HG03460 (cell line): ENCODE results near the gene GAS2L1.
A peak's percentile ranks its signal among the peaks of the same experiment; 100 is the strongest.

ENCODE experiments used
- ATAC-seq: cut with Tn5 transposase; IDR thresholded peaks from one replicate; pipeline ENCODE4 v1.9.1; 2021; ENCODE audit not compliant: unreplicated experiment

Gene GAS2L1

DNA sequence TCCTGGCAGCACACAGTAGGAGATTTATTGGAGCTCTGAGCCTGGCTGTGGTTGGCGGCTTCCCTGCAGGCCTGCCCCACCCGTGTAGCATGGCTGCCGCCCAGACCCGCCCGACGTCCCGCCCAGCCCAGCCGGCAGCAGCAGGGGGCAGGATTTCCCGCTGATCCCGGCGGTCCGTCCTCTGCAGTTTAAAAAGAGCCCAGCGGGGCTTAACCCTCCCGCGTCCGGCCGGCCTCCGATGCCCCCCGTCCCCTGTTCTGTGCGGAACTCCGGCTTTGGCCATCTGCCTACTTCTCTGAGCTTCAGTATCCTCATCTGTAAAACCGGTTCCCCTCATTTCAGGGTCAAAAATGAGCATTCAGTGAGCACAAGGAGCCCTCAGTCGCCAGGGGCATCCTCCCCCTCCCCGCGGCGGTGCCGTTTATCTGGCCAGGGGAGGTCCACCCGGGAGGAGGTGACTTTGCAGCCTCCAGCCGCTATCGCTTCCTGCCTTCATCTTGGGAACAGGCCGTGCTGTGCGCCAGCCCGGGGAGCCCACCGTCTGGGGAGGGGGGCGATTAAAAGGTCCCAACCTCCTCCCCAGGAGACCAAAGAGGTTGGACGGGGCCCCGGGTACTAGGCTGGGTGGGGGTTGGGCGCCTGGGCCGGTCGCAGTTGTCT lies at the start of gene GAS2L1:
Gene GAS2L1, plus strand, starts transcription at position 476 of the 660 bp plus-strand sequence. CDS start 1,456 bp downstream, outside the sequence.
- ATAC-seq = no peak

DNA sequence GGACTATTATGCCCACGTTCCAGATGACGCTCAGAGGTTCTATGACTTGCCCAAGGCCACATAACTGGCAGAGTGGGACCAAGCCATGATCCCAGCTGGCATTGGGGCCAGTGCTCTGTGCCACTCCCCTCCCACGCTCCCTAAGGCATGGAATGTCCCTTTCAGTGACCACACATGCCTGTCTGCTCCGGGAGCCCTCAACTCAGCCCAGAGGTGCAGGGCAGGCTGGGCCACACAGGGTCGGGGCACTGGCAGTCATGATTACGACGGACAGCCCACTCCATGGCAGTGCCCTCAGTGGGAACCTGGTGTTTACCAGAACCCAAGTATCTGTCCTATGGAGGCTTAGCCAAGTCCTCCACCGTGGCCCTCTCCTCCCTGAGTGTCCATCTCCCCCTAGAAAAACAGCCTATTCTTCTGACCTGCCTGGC lies 48.7 kb upstream of the GAS2L1 start:
- ATAC-seq = no peak

DNA sequence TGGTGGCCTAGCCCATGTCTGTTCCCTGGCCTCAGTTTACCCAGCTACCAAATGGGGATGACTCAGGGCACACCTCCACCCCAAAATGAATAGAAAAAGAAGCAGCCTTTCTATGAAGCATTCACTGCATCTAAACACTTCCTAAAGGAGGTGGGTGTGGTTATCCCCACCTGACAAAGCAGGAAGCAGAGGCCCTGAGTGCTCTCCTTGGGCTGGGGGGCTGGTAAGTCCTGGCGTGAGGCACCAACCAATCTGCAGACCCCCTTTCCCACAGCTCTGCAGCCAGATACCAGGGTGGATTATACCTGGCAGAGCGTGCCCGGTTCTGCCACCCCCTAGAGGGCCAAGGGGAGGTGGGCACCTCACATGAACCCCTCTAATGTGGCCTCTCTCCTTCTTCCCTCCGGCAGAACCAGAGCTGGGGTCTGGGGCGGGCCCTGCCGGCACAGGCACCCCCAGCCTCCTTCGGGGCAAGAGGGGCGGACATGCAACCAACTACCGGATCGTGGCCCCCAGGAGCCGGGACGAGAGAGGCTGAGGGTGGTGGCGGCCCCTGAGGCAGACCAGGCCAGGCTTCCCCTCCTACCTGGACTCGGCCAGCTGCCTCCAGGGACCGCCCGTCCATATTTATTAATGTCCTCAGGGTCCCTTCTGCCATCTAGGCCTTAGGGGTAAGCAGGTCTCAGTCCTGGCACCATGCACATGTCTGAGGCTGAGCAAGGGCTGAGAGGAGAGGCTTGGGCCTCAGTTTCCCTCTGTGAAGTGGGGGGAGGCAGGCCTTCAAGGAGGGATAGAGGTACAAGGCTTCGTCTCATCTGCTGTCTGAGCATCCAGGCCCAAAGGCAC lies 47.8 kb upstream of the GAS2L1 start:
- ATAC-seq = no peak

DNA sequence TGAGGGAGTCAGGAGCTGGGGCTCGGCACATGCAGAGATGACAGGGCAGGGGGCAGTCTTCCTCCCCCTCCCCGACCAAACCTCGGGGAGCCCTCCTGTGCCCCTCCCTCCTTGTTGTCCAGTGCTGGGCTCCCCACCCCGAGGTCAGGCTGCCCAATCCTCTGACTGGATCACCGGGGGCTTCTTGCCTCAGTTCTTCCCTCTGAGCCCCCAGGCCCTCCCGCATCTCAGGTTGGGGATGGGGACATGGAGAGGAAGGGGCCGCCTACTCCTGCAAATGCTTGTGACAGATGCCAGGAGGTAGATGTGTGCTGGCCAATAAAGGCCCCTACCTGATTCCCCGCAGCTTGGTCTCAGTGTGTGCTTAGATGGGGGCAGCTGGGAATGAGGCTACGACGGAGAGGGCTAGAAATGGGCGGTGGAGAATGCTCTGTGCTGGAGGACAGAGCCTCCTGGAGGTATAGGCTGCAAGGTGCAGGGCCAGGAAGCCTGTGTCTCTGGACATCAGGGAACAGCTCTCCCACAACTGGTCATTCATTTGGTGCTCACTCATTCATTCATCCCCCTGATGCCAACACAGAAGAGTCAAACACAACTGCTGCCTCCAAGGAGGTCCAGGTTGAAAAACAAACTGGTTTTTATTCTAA lies 47.1 kb upstream of the GAS2L1 start:
- no peak for ATAC-seq

DNA sequence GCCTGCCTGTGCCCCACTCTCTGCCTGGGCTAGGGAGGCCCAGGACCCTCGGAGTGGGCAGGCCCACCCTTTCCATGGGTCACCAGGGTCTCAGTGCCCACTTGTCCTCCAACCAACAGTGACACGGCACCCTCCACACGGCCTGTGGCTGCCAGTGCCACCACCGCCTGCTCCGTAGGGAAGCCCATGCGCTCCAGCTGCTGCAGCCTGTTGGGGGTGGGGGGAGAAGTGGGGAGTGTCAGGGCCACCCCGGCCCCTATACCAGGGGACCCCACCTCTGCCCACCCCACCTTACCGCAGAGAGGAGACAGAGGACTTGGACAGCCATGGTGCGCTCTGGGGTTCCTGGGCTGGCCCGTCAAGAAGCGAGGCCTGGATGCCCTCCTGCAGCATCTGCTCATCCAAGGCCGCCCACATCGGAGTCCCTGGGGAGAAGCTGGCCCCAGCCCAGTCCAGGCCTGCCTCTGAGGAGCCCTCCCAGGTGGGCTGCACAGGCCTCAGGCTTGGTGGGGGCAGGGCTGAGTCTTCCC lies 46.4 kb upstream of the GAS2L1 start:
- no peak for ATAC-seq

DNA sequence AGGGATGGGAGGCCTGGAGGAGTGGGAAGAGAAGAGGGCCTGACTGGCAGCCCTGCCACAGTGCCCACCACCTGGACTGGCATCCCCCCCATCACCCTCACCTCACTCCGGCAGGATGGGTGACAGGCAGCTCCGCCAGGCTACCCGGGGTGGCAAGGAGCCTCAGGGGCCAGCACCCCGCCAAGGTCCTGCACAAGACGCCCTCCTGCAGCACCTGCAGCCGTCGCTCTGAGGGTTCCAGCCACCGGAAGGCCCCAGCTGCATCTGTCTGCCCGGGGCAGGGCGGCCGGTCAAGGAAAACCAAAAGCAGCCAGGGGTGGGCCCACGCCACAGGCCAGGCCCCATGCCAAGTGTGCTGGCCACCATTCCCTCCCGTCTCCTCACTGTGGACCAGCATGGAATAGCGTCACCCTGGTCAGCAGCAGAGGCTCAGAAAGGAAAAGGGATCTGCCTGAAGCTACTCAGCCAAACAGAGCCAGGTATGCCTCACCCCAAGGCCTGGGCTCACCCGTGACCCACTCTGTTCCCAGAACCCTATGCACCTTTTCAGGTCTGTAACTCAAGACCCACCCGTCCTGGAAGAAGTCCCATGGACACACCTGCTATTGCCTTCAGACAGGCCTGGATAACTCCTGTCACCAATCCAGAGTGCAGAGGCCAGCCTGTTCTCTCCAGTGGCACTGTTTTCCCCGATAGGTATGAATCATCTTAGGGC lies 45.7 kb upstream of the GAS2L1 start:
- no peak for ATAC-seq

DNA sequence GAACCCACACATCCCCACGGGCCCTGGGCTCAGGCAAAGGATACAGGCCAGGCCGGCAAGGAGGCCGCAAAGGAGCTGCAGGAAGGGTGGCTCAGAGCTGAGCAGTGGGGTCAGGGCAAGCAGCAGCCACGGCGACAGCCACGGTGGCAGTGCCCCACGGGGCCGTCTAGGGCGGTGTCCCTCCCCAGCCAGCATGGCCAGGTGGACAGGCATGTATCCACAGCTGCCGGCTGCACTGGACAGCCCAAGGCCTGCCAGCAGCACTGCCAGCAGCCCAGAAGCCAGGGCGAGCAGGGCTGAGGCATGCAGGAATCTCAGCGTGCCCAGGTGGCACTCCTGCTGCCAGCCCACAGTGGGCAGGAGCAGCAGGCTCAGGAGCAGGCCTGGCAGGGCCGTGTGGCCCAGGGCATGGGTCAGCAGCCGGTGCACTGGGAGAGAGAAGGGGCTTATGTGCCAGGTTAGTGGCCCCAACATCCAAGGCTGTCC lies 42.6 kb upstream of the GAS2L1 start:
- no peak for ATAC-seq

DNA sequence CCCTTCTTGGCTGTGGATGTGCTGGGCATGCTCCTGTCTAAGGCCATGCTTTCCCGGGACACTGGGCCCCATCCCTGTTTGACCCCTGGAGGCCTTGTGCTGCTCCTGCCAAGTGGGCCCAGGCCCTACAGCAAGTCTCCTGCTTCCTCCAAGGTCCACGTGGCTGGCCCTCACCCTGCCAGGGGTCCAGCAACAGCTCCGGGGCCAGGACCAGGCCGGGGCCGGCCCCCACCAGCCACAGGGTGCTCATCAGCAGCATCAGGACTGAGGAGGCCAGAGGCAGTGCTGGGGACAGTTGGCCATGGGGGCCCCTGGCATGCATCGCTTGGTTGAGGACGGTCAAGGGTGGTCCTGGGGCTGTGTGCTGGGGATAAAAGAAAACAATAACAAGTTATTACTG lies 41.1 kb upstream of the GAS2L1 start:
- ATAC-seq = no peak

DNA sequence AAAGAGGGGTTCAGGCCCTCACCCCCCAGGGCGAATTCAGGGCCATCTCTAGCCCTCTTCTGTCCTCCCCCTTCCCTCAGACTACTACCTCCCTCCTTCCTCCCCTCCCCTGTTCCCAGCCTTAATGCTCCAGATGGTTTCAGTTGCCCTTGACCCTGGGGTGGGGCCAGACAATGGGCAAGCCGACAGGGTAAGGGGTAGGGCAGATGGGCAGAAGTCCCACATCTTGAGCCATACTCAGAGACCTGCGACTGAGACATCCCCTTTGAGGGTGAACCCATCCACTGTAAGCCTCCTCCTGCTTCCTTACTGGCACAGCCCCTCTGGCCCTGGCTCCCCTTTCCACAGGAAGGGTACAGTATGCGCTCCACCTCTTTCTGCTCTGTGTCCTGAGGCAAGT lies 40.5 kb upstream of the GAS2L1 start:
- ATAC-seq = no peak

DNA sequence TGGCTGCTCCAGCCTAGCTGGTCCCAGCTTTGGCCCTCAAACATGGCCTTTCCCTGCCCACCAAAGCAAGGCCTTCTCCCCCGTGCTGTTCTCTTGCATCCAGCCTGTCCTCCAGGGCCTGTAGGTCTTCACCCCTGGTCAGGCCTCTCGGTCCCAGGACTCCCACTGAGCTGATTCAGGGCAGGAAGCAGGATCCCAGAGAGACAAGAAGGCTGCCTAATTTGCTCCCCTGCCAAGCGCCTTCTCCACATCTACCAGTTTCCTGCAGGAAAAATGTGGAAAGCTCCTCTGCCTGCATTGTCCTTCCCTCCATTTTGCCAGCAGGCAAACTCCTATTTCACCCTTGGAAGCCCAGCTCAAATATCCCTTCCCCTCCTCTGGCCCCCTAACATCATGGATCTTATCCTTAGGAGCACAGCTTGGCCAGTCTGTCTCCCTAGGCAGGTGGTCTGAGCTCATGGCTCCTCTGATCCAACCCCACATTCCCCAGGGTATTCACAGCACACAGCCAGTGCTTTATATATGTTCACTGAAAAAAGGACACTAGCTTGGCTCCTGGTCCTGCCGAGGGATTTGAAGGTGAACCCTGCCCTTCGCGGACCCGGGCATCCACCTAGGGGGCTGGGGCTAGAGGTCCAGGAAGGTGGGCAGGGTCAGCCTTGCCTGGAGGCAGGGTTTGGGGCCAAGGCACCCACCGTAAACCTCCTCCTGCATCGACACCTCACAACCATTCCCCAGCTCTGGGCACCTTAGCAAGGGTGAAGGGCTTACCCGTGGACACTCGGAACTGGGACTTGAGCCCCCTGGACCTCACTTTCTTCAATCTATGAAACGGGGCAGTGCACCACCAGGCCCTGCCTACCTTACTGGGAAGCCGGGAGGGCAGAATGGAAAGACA lies 39.6 kb upstream of the GAS2L1 start:
- no peak for ATAC-seq

DNA sequence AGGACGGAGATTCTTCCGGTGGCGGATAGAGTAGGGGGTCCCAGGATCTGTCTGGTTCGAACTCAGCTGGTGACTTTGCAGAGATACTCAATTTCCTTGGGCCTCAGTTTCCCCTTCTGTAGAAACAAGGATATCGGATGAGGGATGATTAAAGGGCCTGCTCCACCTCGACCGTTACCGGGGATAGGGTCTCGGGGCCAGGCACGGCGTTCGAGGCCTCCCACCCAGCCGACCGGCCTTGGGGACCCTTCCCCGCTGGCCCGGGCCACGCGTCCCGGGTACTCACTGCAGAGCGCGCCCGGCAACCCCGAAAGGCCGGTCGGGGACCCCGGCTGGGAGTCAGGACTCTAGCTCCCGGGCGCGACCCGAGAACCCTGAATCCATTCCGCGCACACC lies 39.0 kb upstream of the GAS2L1 start:
- ATAC-seq = no peak

DNA sequence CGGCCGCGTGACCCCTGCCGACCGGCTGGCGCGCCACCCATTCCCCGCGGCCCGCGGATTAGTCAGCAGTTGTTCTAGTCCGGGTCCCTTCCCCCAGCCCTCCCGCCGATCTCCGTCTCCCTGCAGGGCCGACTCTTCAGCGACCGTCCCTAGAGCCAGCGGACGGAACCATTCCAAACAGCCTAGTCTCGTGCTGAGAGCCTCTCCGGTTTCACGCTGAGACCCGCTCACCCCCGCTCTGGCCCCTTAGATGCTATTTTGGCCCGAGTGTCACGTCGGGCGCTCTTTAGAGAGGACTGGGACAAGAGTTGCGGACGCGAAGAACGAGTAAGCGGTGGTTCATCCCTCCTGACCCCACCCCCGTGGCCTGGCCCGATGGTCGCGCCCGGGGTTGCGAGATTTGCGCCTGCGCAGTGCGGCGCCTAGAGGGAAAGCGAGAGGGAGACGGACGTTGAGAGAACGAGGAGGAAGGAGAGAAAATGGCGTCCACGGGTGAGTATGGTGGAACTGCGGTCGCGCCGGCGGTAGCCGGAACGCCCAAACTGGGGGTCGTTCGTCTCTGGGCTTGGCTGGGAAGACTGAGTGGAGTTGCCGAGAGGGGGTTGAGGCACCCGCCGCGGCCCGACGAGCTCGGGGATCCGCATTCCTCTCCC lies 38.5 kb upstream of the GAS2L1 start, which contains the start of the genes EWSR1 and RHBDD3:
Gene EWSR1, plus strand, starts transcription at position 411 of the 653 bp plus-strand sequence. Its CDS starts 69 bp downstream, at position 480.
Gene RHBDD3, minus strand, starts transcription at position 124 of the 653 bp plus-strand sequence. CDS start 2,355 bp downstream, outside the sequence.
- ATAC-seq = peak; percentile 76

DNA sequence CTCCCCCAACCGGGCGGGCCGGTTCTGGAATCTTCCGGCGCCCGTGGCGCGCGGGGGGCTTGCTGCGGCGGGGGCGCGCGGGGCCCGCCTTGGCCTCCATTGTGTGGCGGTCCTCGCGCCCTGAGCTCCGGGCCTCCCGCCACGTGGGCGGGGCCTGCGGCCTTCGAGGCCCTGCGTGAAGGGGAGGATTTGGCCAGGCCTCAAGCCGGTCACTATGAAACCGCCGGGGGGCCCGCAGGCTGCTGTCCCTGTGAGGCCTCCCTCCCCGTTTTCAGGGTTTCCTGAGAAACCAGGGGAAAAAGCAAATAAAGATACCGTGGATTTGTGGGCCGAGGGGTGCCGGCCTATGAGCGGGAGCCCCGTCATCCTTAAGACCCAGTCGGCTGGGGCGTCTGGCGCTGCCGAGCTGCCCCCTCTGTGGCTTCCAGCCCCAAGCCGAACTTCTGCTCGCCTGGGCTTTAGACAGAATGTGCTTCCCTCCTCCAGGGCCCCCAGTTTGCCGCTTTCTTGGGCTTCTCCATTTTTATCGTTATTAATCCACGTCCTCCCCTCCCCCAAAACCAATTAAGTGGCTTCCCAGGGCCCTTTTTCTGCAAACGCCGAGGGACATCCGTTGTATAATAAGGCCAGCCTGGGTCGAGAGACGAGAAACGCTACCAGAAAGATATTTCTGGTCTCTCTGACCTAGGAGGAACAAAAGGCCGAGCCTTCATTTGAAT lies 37.8 kb upstream of the GAS2L1 start:
- ATAC-seq = peak; percentile 17

DNA sequence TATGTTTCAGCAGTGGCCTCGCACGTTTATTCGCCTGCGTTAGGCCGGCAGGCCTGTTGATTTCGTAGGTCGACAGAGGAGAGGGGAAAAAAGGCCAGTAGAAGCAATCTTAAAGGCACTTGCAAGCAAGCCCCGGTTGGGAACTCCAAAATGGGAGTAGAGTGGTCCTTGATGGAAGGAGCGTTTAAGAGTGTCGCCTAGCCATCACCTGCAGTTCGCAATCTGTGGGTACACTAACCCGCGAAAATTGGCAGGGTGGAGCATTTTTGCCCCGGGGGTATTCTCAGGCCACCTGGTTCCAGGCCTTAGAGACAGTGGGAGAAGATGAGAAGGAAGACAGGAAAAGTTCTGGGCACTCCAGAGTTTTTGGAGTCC lies 37.2 kb upstream of the GAS2L1 start:
- ATAC-seq = no peak

DNA sequence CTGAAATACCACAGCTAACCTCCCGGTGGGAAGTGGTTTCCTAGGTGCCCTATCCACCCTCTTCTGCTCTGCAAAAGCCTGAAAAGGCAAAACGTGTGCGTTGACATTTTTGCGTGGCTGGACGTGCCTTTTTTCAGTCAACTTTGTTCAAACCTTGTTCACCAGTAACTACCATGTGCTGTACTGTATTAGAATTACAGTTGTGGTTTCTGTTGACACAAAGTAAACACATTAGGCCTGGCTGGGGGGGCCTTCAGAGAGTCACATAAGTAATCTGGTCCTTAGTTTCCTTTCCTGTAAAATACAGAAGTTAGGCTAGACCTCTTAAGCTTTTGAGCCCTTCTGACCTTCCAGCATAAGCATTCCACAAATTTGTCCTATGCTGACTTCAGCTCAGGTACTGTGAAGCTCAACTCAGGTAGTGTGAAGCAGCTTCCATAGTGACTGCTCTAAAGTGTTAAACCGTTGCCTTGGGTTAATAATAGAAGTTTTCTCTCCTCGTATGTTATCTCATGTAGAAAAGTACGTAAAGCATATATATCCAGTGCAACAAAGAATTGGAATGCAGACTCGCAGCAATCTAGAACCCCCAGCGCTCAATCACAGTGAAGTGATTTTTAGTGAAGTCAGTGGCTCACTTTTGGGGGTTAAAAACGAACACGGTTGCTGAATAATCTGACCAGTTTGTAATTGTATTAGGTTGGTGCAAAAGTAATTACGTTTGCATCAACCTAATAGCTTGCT lies 36.5 kb upstream of the GAS2L1 start:
- ATAC-seq = no peak

DNA sequence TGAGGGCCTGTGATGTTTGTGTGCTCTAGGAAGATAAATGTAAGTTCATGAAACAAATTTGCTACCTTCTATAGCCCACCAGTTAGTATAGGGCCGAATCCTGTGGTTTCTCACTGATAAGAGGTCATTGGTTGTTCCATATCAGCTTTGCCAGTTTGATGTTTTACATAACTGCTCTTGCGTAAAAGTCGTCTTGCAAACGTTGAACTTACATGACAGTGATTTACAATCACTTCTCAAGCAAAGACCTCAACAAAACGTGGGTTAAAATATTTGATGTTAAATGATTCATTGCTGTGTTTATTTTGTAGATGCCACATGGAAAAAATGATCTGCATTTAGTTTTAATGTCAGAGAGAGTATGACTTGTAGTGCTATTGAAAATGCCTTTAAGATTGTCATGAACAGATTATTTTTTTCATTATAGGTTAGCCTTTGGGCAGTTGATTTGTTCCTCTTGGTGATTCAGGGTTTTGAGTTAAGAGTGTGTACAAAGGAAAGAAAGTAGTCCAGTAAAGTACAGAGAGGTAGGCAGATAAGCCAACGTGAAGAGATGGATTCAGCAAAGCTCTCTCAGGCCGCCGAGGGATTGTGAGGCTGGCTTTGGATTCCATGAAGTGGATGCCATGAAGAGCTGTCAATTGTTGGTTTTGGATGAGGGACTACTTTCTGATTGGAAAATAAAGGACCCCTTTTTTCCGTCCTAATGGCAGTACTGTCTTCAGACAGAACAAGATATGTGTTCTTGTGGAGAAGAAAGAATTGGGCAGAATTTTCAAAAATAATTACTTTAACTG lies 35.8 kb upstream of the GAS2L1 start:
- no peak for ATAC-seq

DNA sequence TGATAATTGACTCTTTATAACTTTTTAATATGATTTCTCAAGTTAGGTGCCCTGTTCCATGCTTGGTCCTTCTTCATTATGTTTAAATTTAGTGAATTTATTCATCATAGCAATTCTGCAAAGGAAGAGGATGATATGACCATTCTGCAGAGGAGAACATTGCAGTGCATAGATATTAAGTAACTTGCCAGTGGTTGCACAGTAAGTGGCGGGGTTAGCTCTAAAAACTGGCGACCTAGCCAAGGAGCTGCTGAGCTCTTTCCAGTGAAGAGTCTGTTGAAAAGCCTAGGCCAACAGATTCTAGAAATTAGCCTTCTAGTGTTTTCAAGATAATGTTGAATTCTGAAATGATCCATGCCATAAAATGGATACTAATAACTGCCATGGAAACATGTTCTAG lies 33.8 kb upstream of the GAS2L1 start:
- ATAC-seq = no peak
